Parathyroid adenoma (tissue), 2 donors: ENCODE data around the gene MRPL1.

Experiments
- H2AFZ ChIP-seq: fragments of 300-600 bp; sonication (generic); one replicate; pipeline ENCODE4 v1.7.0; 2017; ENCODE audit warnings: antibody characterized with exemption, mild to moderate bottlenecking
- H3K27ac ChIP-seq: fragments of 300-600 bp; sonication (generic); one replicate; pipeline ENCODE4 v1.7.0; 2017
- H3K27me3 ChIP-seq: fragments of 300-600 bp; sonication (generic); one replicate; pipeline ENCODE4 v1.7.0; 2017; ENCODE audit warnings: low read length; ENCODE audit not compliant: control insufficient read depth, insufficient read depth
- H3K36me3 ChIP-seq: fragments of 300-600 bp; sonication (generic); one replicate; pipeline ENCODE4 v1.7.0; 2017; ENCODE audit warnings: low read length; ENCODE audit not compliant: control insufficient read depth, insufficient read depth
- H3K4me1 ChIP-seq: fragments of 300-600 bp; sonication (generic); one replicate; pipeline ENCODE4 v1.7.0; 2017; ENCODE audit warnings: control low read depth
- H3K4me2 ChIP-seq: fragments of 300-600 bp; sonication (generic); one replicate; pipeline ENCODE4 v1.7.0; 2017; ENCODE audit warnings: low read length
- H3K4me3 ChIP-seq: fragments of 300-600 bp; sonication (generic); one replicate; pipeline ENCODE4 v1.7.0; 2017; ENCODE audit warnings: low read depth, low read length
- H3K79me2 ChIP-seq: fragments of 300-600 bp; sonication (generic); one replicate; pipeline ENCODE4 v1.7.0; 2017; ENCODE audit warnings: control low read depth
- H3K9ac ChIP-seq: fragments of 300-600 bp; sonication (generic); one replicate; pipeline ENCODE4 v1.7.0; 2017; ENCODE audit warnings: mild to moderate bottlenecking
- H3K9me3 ChIP-seq: fragments of 300-600 bp; sonication (generic); one replicate; pipeline ENCODE4 v1.7.0; 2017; ENCODE audit warnings: low read length; ENCODE audit not compliant: control insufficient read depth
- TF ChIP-seq, protein P1 (sequence below): fragments of 300-600 bp; sonication (generic); IDR thresholded peaks from one replicate; pipeline ENCODE4 v1.7.0; 2017; ENCODE audit warnings: antibody characterized with exemption, mild to moderate bottlenecking
- donor health status: primary hyperparathyroidism.

Gene MRPL1

DNA sequence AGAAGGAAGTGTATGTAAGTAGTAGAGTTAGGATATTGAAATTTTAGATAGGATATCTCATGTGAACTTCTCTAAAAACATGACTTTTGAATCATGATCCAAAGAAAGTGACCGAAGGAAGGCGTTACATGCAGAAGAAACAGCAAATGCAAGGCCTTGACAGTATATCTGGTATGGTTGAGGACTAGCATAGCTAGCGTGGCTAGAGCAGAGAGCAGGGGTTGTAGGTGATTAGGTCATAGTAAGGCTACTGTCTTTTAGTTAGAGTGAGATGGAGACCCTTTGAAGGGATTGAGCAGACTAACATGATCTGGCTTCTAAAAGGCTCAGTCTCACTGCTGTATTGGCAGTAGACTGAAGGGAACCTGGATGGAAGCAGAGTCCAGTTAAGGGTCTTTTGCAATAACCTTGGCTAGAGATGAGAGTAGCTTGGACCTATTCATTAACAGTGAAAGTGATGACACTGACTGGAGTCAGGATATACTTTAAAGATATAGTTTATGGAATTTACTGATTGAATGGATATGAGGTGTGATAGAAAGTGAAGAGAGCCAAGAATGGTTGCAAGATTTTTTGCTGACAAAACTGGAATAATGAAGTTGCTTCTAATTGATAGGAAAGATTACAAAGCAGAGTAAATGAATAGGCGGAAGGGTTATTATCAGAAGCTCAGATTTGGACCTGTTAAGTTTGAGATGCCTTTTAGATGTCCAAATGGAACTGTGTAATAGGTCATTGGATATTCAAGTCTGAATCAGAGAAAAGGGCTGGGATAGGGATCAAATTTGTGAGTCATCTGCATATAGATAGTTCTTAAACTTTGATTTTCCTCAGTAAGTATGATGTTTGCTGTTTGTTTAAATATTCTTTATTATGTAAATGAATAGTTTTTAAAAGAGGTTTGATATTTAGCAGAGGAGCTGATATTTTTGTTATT, 59.8 kb downstream of the MRPL1 start:
- Histone ChIP-seq H3K9me3 (no peaks in the 10 kb centered on the region), H3K79me2 (no peaks in the 10 kb centered on the region), H3K4me1 (no peaks in the 10 kb centered on the region), H3K36me3 (no peaks in the 10 kb centered on the region), H3K27me3 (no peaks in the 10 kb centered on the region), H3K4me3 (no peak overlapping the region), H3K9ac (no peak overlapping the region), H2AFZ (no peak overlapping the region), H3K4me2 (no peak overlapping the region), H3K27ac (no peak overlapping the region)
- TF ChIP-seq, protein P1, sequence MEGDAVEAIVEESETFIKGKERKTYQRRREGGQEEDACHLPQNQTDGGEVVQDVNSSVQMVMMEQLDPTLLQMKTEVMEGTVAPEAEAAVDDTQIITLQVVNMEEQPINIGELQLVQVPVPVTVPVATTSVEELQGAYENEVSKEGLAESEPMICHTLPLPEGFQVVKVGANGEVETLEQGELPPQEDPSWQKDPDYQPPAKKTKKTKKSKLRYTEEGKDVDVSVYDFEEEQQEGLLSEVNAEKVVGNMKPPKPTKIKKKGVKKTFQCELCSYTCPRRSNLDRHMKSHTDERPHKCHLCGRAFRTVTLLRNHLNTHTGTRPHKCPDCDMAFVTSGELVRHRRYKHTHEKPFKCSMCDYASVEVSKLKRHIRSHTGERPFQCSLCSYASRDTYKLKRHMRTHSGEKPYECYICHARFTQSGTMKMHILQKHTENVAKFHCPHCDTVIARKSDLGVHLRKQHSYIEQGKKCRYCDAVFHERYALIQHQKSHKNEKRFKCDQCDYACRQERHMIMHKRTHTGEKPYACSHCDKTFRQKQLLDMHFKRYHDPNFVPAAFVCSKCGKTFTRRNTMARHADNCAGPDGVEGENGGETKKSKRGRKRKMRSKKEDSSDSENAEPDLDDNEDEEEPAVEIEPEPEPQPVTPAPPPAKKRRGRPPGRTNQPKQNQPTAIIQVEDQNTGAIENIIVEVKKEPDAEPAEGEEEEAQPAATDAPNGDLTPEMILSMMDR: no peak

DNA sequence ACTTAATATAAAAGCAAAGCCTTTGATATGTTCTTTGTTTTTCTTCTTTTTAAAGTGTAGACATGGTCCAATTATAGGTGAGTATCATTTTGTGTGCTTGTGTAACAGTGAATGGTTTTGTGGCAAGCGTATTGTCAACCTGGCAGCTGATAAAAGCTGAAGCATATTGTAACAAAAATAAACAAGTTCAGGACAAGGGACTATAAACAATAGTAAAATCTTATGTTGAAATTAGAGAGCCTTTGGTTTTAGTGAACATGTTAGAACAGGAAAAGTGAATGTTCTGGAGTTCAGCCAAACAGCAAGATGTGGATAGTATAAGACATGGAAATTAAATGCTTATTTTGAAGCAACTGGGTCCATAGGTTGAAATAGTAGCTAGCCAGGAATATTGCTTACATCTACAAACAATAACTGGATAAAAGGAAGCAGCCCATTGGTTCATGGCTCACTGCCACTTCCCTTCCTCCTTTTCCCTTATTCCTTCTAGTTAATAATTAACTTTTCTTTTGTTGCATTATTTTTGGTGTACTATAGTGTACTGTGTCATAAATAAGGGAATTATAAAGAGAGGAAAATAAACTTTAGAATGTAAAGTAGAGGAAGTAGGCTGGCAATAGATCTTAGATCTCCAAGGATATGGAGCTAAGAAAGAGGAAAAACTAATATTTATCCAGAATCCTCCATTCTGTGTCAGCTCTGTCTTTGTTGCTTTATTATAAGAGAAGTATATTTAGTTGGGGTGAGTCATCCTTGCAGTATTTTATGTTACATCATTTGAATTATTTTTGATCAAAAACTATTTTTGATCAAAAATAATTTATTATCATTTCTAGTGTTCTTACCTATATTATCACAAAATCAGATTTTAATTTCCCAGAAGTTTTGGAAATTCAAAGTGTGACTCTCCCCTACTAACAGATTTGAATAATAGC, 65.6 kb downstream of the MRPL1 start:
- Histone ChIP-seq H3K9ac (no peak overlapping the region), H3K9me3 (no peaks in the 10 kb centered on the region), H3K4me3 (no peak overlapping the region), H3K4me1 (no peaks in the 10 kb centered on the region), H3K27me3 (no peaks in the 10 kb centered on the region), H3K36me3 (no peaks in the 10 kb centered on the region), H3K27ac (no peak overlapping the region), H3K4me2 (no peak overlapping the region), H3K79me2 (no peaks in the 10 kb centered on the region), H2AFZ (no peak overlapping the region)
- TF ChIP-seq, protein P1: no peak

DNA sequence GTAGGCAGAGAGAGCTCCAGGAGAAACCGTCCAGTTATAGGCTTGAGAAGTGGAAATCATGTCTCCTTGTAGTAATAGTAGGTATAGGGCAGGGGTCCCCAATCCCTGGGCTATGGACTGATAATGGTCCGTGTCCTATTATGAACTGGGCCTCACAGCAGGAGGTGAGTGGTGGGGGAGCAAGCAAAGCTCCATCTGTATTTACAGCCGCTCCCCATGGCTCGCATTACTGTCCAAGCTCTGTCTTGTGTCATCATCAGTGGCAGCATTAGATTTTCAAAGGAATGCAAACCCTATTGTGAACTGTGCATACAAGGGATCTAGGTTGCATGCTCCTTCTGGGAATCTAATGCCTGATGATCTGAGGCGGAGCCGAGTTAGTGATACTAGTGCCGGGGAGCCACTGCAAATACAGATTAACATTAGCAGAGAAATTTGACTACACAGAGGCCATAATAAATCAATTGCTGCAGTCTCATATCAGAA, 67.6 kb downstream of the MRPL1 start:
- Histone ChIP-seq H3K9ac (no peak overlapping the region), H3K4me2 (no peak overlapping the region), H3K79me2 (no peaks in the 10 kb centered on the region), H3K27me3 (no peaks in the 10 kb centered on the region), H3K27ac (no peak overlapping the region), H3K9me3 (no peaks in the 10 kb centered on the region), H3K4me3 (no peak overlapping the region), H3K4me1 (no peaks in the 10 kb centered on the region), H2AFZ (no peak overlapping the region), H3K36me3 (no peaks in the 10 kb centered on the region)
- TF ChIP-seq, protein P1: no peak

DNA sequence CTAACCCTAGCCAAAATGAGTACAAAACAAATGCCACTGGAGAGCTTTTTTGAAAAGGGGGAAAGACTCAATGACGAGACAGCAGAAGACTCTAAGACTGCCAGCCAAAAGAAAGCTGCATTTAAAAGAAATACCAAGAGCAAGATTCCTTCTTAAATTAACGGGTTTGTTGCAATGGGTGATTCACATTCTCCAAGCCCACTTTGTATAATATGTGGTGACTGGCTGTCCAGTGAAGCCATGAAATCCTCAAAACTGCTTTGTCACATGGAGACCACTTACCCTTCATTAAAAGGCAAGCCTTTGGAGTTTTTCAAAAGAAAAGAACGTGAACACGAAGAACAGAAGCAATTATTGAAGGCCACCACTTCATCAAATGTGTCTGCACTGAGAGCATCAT, 68.2 kb downstream of the MRPL1 start:
- TF ChIP-seq, protein P1: no peak
- Histone ChIP-seq H3K9ac (no peak overlapping the region), H3K27ac (no peak overlapping the region), H3K4me1 (no peaks in the 10 kb centered on the region), H3K79me2 (no peaks in the 10 kb centered on the region), H2AFZ (no peak overlapping the region), H3K4me2 (no peak overlapping the region), H3K4me3 (no peak overlapping the region), H3K27me3 (no peaks in the 10 kb centered on the region), H3K9me3 (no peaks in the 10 kb centered on the region), H3K36me3 (no peaks in the 10 kb centered on the region)
